Measurements from ENCODE around the gene FGD6.

GRCh38 chr12:95096378-95096777 is 120.9 kb downstream of the FGD6 start:
- TF ChIP-seq POLR2A (IDR thresholded peaks at IDR 0.05; ENCODE audit: extremely low read depth, insufficient read length) (no peak), CTCF (IDR thresholded peaks at IDR 0.05; ENCODE audit: low read depth, low read length) (no peak)
